AG04450 (cell line): Measurements from ENCODE around the gene KLF15. TPM values are rescaled to one million over a fixed set of nuclear protein-coding genes. Genes with fewer than 3 reads are reported as not detected.

Experiments used
- CTCF ChIA-PET: fragments of 300-600, 350-600 bp; formaldehyde crosslinking; extraction: SDS; loops from one replicate; lab custom pipeline; 2022; ENCODE audit warnings: antibody characterized with exemption, inconsistent platforms; lab: Charles Lee
- POLR2A ChIA-PET: fragments of 350-600 bp; formaldehyde crosslinking; extraction: SDS; loops from one replicate; lab custom pipeline; 2021; ENCODE audit warnings: antibody characterized with exemption, inconsistent platforms; lab: Yijun Ruan, JAX
- DNase-seq: peaks from one replicate; pipeline ENCODE4 v3.0.0-alpha.2; 2011; ENCODE audit warnings: low read depth, low spot score
- H3K27ac ChIP-seq: one replicate; pipeline ENCODE4 v1.5.1; 2012; ENCODE audit warnings: low read depth, low read length, control low read depth
- H3K27me3 ChIP-seq: one replicate; pipeline ENCODE4 v1.6.0; 2012; ENCODE audit warnings: low read length; ENCODE audit not compliant: control insufficient read depth, insufficient read depth
- H3K4me3 ChIP-seq: 2 replicates; pipeline ENCODE4 v1.5.1; 2011; ENCODE audit warnings: mild to moderate bottlenecking, low read depth, low read length, control low read depth
- H3K9me3 ChIP-seq: 2 replicates; pipeline ENCODE4 v1.5.1; 2012; ENCODE audit warnings: low read length; ENCODE audit not compliant: control insufficient read depth, insufficient read depth
- CTCF ChIP-seq: IDR thresholded peaks from 2 replicates; pipeline ENCODE4 v1.5.1; 2011; ENCODE audit warnings: low read depth, low read length, control low read depth, inconsistent platforms
- polyA plus RNA-seq: library from polyadenylated mRNA; depleted of rRNA; stranded (reverse); fragments of >200 nt; gene quantifications from 2 replicates; pipeline ENCODE4 v1.2.3, GENCODE V29; 2011

KLF15 gene
- polyA plus RNA-seq, 1 experiment = 0.38 TPM

GRCh38 chr3:126329927-126330725, 27.1 kb downstream of the KLF15 start:
- Histone ChIP-seq H3K27me3 (peaks cover 10% of the 10 kb centered on the region), H3K4me3 (no peak overlapping the region), H3K27ac (no peak overlapping the region), H3K9me3 (peaks cover 4% of the 10 kb centered on the region)
- no peak for DNase-seq
- TF ChIP-seq CTCF = no peak
- POLR2A ChIA-PET = no interaction called here
- CTCF ChIA-PET = interaction anchor here (0.7 kb wide), 1 partner anchor 59 kb away, joined by 4 read pairs; no protein-coding TSS in a partner anchor

GRCh38 chr3:126326629-126327028, 30.6 kb downstream of the KLF15 start:
- Histone ChIP-seq H3K9me3 (peaks cover 4% of the 10 kb centered on the region), H3K27me3 (peaks cover 10% of the 10 kb centered on the region), H3K4me3 (no peak overlapping the region), H3K27ac (no peak overlapping the region)
- ChIA-PET CTCF (interaction anchor here (0.5 kb wide), 1 partner anchor 1763 kb away, joined by 4 read pairs; no protein-coding TSS in a partner anchor), POLR2A (no interaction called here)
- no peak for TF ChIP-seq CTCF
- no peak for DNase-seq

- Histone ChIP-seq H3K4me3 (no peak overlapping the region), H3K27me3 (peaks cover 4% of the 10 kb centered on the region), H3K9me3 (no peaks in the 10 kb centered on the region), H3K27ac (no peak overlapping the region)
- ChIA-PET POLR2A (no interaction called here), CTCF (no interaction called here)
- TF ChIP-seq CTCF = no peak
- no peak for DNase-seq
These were observed 34.8 kb downstream of the KLF15 start for GRCh38 chr3:126322181-126322967.

GRCh38 chr3:126321490-126321889, 35.7 kb downstream of the KLF15 start:
- H3K27ac ChIP-seq = no peak overlapping the region
- peaks cover 6% of the 10 kb centered on the region for H3K27me3 ChIP-seq
- CTCF ChIA-PET = no interaction called here
- DNase-seq = no peak
- POLR2A ChIA-PET = no interaction called here
- H3K9me3 ChIP-seq = no peaks in the 10 kb centered on the region; the same call in 1 of the 2 replicates
- H3K4me3 ChIP-seq = no peak overlapping the region
- TF ChIP-seq CTCF = no peak
